Measurements from ENCODE around the gene CTSD. TPM values are rescaled to one million over a fixed set of nuclear protein-coding genes. Genes with fewer than 3 reads are reported as not detected.

Gene CTSD
- total RNA-seq, 1 experiment from 2014 or later, result 127 TPM

DNA sequence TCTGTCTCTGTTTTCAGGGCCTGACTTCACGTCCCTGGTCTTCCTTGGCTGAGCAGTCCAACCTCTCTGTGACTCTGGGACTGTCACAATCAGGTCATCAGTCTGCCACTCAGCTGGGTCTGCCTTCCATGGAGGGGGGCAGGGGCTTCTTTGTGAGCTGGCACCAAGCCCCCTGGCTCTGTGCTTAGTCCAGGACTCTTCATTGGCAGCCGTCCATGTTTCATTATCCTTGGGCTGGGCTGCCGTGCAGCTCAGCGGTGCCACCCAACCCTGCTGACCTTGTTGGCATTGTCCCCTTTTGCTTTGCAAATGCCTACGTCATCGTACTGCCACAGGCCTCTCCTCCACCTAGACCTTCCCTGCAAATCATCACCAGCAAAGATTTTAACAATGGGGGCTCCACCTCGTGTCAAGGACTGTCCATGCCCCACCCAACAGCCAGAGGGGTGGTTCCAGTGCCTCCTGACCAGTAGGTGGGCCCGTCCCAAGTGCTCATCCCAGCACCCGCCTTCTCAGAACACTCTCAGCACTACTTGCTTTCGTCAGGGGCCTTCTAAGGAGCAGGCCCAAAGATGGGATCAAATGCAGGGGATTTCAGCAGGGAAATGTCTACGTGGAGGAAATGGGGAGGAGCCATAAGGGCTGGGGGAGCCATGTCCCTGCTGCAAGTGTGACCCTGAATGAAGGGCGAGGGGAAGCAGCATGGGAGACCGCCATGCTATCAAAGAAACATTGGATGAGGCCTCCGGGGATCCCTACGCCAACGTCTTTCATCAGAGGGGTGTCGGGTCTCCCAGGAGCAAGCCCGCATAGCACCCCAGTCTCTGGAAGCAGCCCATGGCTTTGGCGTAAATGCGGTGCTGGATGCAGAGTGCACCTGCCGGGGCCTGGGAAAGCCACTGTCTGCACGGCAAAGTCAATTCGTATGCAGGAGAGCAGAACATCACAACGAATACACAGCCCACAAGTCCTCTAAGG, 48.5 kb downstream of the CTSD start:
- H3K9me2 ChIP-seq (ENCODE audit: insufficient read depth), result no peaks in the 10 kb centered on the region
- H3K4me3 ChIP-seq (replicated peaks in 1 of 2; ENCODE audit: low read depth in 1 of 2, low read length in 2 of 2), result no peak overlapping the region
- no peaks in the 10 kb centered on the region for H4K20me1 ChIP-seq (ENCODE audit: insufficient read depth)
- H3K27me3 ChIP-seq (ENCODE audit: insufficient read depth, low read length), result no peaks in the 10 kb centered on the region
- H3K4me1 ChIP-seq (ENCODE audit: control insufficient read depth in 1 of 2, insufficient read depth in 2 of 2, low read length in 2 of 2), result no peaks in the 10 kb centered on the region
- ATAC-seq (no peak), DNase-seq (ENCODE audit: low read depth, low spot score) (no peak)
- TF ChIP-seq, protein P1, sequence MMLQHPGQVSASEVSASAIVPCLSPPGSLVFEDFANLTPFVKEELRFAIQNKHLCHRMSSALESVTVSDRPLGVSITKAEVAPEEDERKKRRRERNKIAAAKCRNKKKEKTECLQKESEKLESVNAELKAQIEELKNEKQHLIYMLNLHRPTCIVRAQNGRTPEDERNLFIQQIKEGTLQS (IDR thresholded peaks at IDR 0.05), result no peak
- TF ChIP-seq, protein P2, sequence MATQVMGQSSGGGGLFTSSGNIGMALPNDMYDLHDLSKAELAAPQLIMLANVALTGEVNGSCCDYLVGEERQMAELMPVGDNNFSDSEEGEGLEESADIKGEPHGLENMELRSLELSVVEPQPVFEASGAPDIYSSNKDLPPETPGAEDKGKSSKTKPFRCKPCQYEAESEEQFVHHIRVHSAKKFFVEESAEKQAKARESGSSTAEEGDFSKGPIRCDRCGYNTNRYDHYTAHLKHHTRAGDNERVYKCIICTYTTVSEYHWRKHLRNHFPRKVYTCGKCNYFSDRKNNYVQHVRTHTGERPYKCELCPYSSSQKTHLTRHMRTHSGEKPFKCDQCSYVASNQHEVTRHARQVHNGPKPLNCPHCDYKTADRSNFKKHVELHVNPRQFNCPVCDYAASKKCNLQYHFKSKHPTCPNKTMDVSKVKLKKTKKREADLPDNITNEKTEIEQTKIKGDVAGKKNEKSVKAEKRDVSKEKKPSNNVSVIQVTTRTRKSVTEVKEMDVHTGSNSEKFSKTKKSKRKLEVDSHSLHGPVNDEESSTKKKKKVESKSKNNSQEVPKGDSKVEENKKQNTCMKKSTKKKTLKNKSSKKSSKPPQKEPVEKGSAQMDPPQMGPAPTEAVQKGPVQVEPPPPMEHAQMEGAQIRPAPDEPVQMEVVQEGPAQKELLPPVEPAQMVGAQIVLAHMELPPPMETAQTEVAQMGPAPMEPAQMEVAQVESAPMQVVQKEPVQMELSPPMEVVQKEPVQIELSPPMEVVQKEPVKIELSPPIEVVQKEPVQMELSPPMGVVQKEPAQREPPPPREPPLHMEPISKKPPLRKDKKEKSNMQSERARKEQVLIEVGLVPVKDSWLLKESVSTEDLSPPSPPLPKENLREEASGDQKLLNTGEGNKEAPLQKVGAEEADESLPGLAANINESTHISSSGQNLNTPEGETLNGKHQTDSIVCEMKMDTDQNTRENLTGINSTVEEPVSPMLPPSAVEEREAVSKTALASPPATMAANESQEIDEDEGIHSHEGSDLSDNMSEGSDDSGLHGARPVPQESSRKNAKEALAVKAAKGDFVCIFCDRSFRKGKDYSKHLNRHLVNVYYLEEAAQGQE (IDR thresholded peaks at IDR 0.05; ENCODE audit: low read depth), result no peak
- no peak for TF ChIP-seq EZH2 (IDR thresholded peaks at IDR 0.05)
- TF ChIP-seq SP1 (IDR thresholded peaks at IDR 0.05; ENCODE audit: low read depth), result no peak
- no peak for TF ChIP-seq CEBPB (IDR thresholded peaks at IDR 0.05; ENCODE audit: low read depth)
- TF ChIP-seq FOSL1 (IDR thresholded peaks at IDR 0.05; ENCODE audit: low read depth), result no peak
- no peak for TF ChIP-seq RAD21 (IDR thresholded peaks at IDR 0.05; ENCODE audit: low read depth)
- no peak for TF ChIP-seq ZFX (IDR thresholded peaks at IDR 0.05)
- TF ChIP-seq TCF7L2 (IDR thresholded peaks at IDR 0.05; ENCODE audit: borderline replicate concordance, extremely low read depth, insufficient read depth, insufficient read length), result no peak
- no peak for TF ChIP-seq POLR2A (IDR thresholded peaks at IDR 0.05; ENCODE audit: borderline replicate concordance, extremely low read depth, insufficient read depth, insufficient read length)
- H3K36me3 ChIP-seq (ENCODE audit: control insufficient read depth in 1 of 2, insufficient read depth in 2 of 2, low read length in 2 of 2), result no peaks in the 10 kb centered on the region
- RAD21 ChIA-PET (ENCODE audit: low non-redundant PET in 1 of 2, low total read pairs in 2 of 2, uncharacterized antibody in 2 of 2, unreplicated experiment in 2 of 2), result no interaction called here
- H3K9ac ChIP-seq (ENCODE audit: low read length), result no peak overlapping the region
- no peak overlapping the region for H3K27ac ChIP-seq (ENCODE audit: low read depth, low read length)
- no peak overlapping the region for H2AFZ ChIP-seq (ENCODE audit: low read depth, low read length, poor library complexity, severe bottlenecking)
- no peaks in the 10 kb centered on the region for H3K79me2 ChIP-seq (ENCODE audit: insufficient read depth, low read length)
- intact Hi-C loops (cut with micrococcal nuclease), result loop anchor here (5.0 kb wide), 1 partner anchor 97 kb away; no protein-coding TSS in a partner anchor
- no peaks in the 10 kb centered on the region for H3K9me3 ChIP-seq (ENCODE audit: control insufficient read depth in 1 of 2, insufficient read depth in 1 of 2, low read depth in 1 of 2, low read length in 2 of 2)
- CTCF ChIA-PET, result no interaction called here
- no peak overlapping the region for H3K4me2 ChIP-seq (ENCODE audit: low read length)
- POLR2A ChIA-PET, result no interaction called here
- no TSS peak for BruUV-seq (replicated peaks)

Measured in HCT116 (cell line).